Astrocyte (in vitro differentiated cells and primary cell): ENCODE measurements around the gene AFAP1L2.

Experiments used
- CTCF ChIP-seq: IDR thresholded peaks from 2 replicates; pipeline ENCODE4 v1.5.1; 2011; ENCODE audit warnings: low read depth, mild to moderate bottlenecking, inconsistent platforms, low read length, moderate library complexity; ENCODE audit not compliant: insufficient read depth
- EZH2 ChIP-seq: IDR thresholded peaks from 2 replicates; pipeline ENCODE4 v1.6.1; 2012; ENCODE audit warnings: mild to moderate bottlenecking, low read length, inconsistent platforms; ENCODE audit not compliant: insufficient read depth

GRCh38 chr10:114246679-114247305, 157.5 kb downstream of the AFAP1L2 start:
- TF ChIP-seq CTCF (no peak), EZH2 (no peak)
